H1 (cell line): ENCODE data around the gene EDEM2. TPM values are rescaled to one million over a fixed set of nuclear protein-coding genes. Genes with fewer than 3 reads are reported as not detected.

Experiments used
- CTCF ChIA-PET: fragments of 300-600 bp; sonication (Branson Sonifier 250); formaldehyde crosslinking; loops from one replicate; lab custom pipeline; 2021; ENCODE audit not compliant: partially characterized antibody; lab: Charles Lee
- POLR2A ChIA-PET: fragments of 300-600 bp; sonication (Branson Sonifier 250); formaldehyde crosslinking; loops from one replicate; lab custom pipeline; 2021; ENCODE audit warnings: inconsistent platforms; ENCODE audit not compliant: partially characterized antibody; lab: Charles Lee
- DNase-seq, 2 experiments: peaks; one replicate each; pipeline versions ENCODE4 v3.0.0 to v3.0.0-alpha.2; 2010 to 2022; ENCODE audit warnings: low spot score in 2 of 2, low read depth in 1 of 2, mixed read lengths in 1 of 2
- FAIRE-seq: peaks from 2 replicates; lab custom pipeline; 2011; peaks lifted over from hg19 to GRCh38; lab: Jason Lieb, UNC
- H2AFZ ChIP-seq: 2 replicates; pipeline ENCODE4 v1.8.1; 2012; ENCODE audit warnings: low read length, inconsistent platforms
- H2AK5ac ChIP-seq: 2 replicates; pipeline ENCODE4 v1.6.1; 2013; ENCODE audit warnings: low read depth, low read length
- H2BK120ac ChIP-seq: replicated peaks from 2 replicates; pipeline ENCODE3; 2013; ENCODE audit warnings: low read depth, low read length, inconsistent platforms
- H2BK12ac ChIP-seq: 2 replicates; pipeline ENCODE4 v1.6.1; 2013; ENCODE audit warnings: low read depth, low read length
- H2BK15ac ChIP-seq: 2 replicates; pipeline ENCODE4 v1.6.1; 2013; ENCODE audit warnings: low read length
- H2BK20ac ChIP-seq: 2 replicates; pipeline ENCODE4 v1.6.1; 2013; ENCODE audit warnings: low read length
- H2BK5ac ChIP-seq: 2 replicates; pipeline ENCODE4 v1.6.1; 2013; ENCODE audit warnings: low read depth, low read length
- H3K14ac ChIP-seq: 2 replicates; pipeline ENCODE4 v1.6.1; 2013; ENCODE audit warnings: inconsistent platforms; ENCODE audit not compliant: insufficient read length
- H3K18ac ChIP-seq: 2 replicates; pipeline ENCODE4 v1.6.1; 2013; ENCODE audit warnings: low read length; ENCODE audit errors: extremely low read depth
- H3K23ac ChIP-seq: 2 replicates; pipeline ENCODE4 v1.6.1; 2013; ENCODE audit warnings: inconsistent platforms; ENCODE audit not compliant: insufficient read length
- H3K23me2 ChIP-seq: 2 replicates; pipeline ENCODE4 v1.6.1; 2013; ENCODE audit warnings: low read depth, low read length
- H3K27ac ChIP-seq: 2 replicates; pipeline ENCODE4 v1.6.1; 2011; ENCODE audit warnings: low read depth, low read length, inconsistent platforms
- H3K27me3 ChIP-seq, 4 experiments: replicated peaks in 1 of 4; 1 replicate in 1 of 4; 2 replicates in 3 of 4; pipeline versions ENCODE4 v1.6.1 to v1.8.1; 2011 to 2013; ENCODE audit warnings: low read length in 3 of 4, mild to moderate bottlenecking in 3 of 4, inconsistent platforms in 2 of 4, mixed read lengths in 2 of 4, moderate library complexity in 1 of 4; ENCODE audit not compliant: control insufficient read depth in 3 of 4, insufficient read depth in 3 of 4; ENCODE audit errors: extremely low read depth in 1 of 4
- H3K36me3 ChIP-seq, 4 experiments: 2 replicates each; pipeline versions ENCODE4 v1.6.1 to v1.8.1; 2011 to 2013; ENCODE audit warnings: mild to moderate bottlenecking in 4 of 4, low read length in 3 of 4, moderate library complexity in 2 of 4, control low read depth in 1 of 4, inconsistent platforms in 1 of 4; ENCODE audit not compliant: insufficient read depth in 4 of 4, control insufficient read depth in 2 of 4
- H3K4ac ChIP-seq: replicated peaks from 2 replicates; pipeline ENCODE3; 2013; ENCODE audit warnings: low read length, low read depth, mixed read lengths, inconsistent platforms; ENCODE audit not compliant: insufficient read length
- H3K4me1 ChIP-seq, 4 experiments: replicated peaks in 1 of 4; 1 replicate in 1 of 4; 2 replicates in 3 of 4; pipeline versions ENCODE4 v1.6.1 to v1.8.1; 2011 to 2013; ENCODE audit warnings: low read length in 3 of 4, inconsistent platforms in 2 of 4, mixed read lengths in 1 of 4; ENCODE audit not compliant: insufficient read depth in 4 of 4, control insufficient read depth in 3 of 4
- H3K4me2 ChIP-seq, 2 experiments: 2 replicates each; pipeline versions ENCODE4 v1.6.1 to v1.8.1; 2011 to 2013; ENCODE audit warnings: low read depth in 2 of 2, low read length in 2 of 2, control low read depth in 1 of 2, inconsistent platforms in 1 of 2, mild to moderate bottlenecking in 1 of 2; ENCODE audit not compliant: insufficient read depth in 1 of 2
- H3K4me3 ChIP-seq, 4 experiments: fragments of 200-600, 300-600 bp in 1 of 4; sonication (generic), shearing (Covaris generic), sonication (Bioruptor Twin) in 1 of 4; 2 replicates each; pipeline versions ENCODE4 v1.5.1 to v1.8.1; 2011 to 2016; ENCODE audit warnings: low read length in 4 of 4, low read depth in 3 of 4, control low read depth in 2 of 4, inconsistent platforms in 2 of 4, mild to moderate bottlenecking in 2 of 4, mixed read lengths in 1 of 4, moderate library complexity in 1 of 4; ENCODE audit not compliant: insufficient read depth in 2 of 4; ENCODE audit errors: extremely low read depth in 1 of 4
- H3K56ac ChIP-seq: replicated peaks from 2 replicates; pipeline ENCODE3; 2013; ENCODE audit warnings: low read depth, mild to moderate bottlenecking, mixed read lengths, low read length, inconsistent platforms; ENCODE audit not compliant: insufficient read length
- H3K79me1 ChIP-seq: 2 replicates; pipeline ENCODE4 v1.6.1; 2013; ENCODE audit warnings: low read depth, low read length, control low read depth
- H3K79me2 ChIP-seq, 2 experiments: 2 replicates each; pipeline versions ENCODE4 v1.6.1 to v1.8.1; 2012 to 2013; ENCODE audit warnings: low read length in 2 of 2, mild to moderate bottlenecking in 2 of 2, inconsistent platforms in 1 of 2; ENCODE audit not compliant: insufficient read depth in 2 of 2, control insufficient read depth in 1 of 2
- H3K9ac ChIP-seq, 4 experiments: replicated peaks in 1 of 4; 1 replicate in 1 of 4; 2 replicates in 3 of 4; pipeline versions ENCODE4 v1.6.1 to v1.8.1; 2011 to 2013; ENCODE audit warnings: low read depth in 3 of 4, low read length in 3 of 4, control low read depth in 2 of 4, mild to moderate bottlenecking in 2 of 4, moderate library complexity in 2 of 4, inconsistent platforms in 1 of 4; ENCODE audit errors: extremely low read depth in 1 of 4
- H3K9me3 ChIP-seq, 2 experiments: 2 replicates each; pipeline versions ENCODE4 v1.6.1 to v1.8.1; 2012 to 2013; ENCODE audit warnings: mild to moderate bottlenecking in 2 of 2, moderate library complexity in 2 of 2, control low read depth in 1 of 2, inconsistent platforms in 1 of 2, low read depth in 1 of 2, low read length in 1 of 2, mixed read lengths in 1 of 2; ENCODE audit not compliant: insufficient read depth in 2 of 2
- H4K20me1 ChIP-seq, 2 experiments: replicated peaks in 1 of 2; 2 replicates each; pipeline versions ENCODE3 to v1.8.1; 2011 to 2013; ENCODE audit warnings: inconsistent platforms in 2 of 2, low read length in 2 of 2, mild to moderate bottlenecking in 1 of 2; ENCODE audit not compliant: insufficient read depth in 2 of 2, control insufficient read depth in 1 of 2
- H4K5ac ChIP-seq: 2 replicates; pipeline ENCODE4 v1.6.1; 2013; ENCODE audit warnings: low read length, low read depth, mixed read lengths, inconsistent platforms; ENCODE audit not compliant: insufficient read length
- H4K8ac ChIP-seq: 2 replicates; pipeline ENCODE4 v1.8.0; 2013; ENCODE audit warnings: mild to moderate bottlenecking, moderate library complexity, low read length, inconsistent platforms; ENCODE audit not compliant: insufficient read depth; ENCODE audit errors: extremely low read depth
- H4K91ac ChIP-seq: replicated peaks from 2 replicates; pipeline ENCODE3; 2013; ENCODE audit warnings: low read length, mixed read lengths, inconsistent platforms; ENCODE audit not compliant: insufficient read length
- BRCA1 ChIP-seq: IDR thresholded peaks from 2 replicates; pipeline ENCODE4 v1.6.1; 2012; ENCODE audit warnings: low read depth, low read length, improper control_type of control experiment
- GTF2F1 ChIP-seq: IDR thresholded peaks from 2 replicates; pipeline ENCODE4 v1.6.1; 2012; ENCODE audit warnings: low read depth, low read length, improper control_type of control experiment, borderline replicate concordance
- NANOG ChIP-seq: IDR thresholded peaks from 2 replicates; pipeline ENCODE4 v1.6.1; 2011; ENCODE audit warnings: low read length, low read depth, mild to moderate bottlenecking, inconsistent platforms; ENCODE audit not compliant: insufficient read depth, poor library complexity, severe bottlenecking
- NRF1 ChIP-seq: IDR thresholded peaks from 2 replicates; pipeline ENCODE4 v1.6.1; 2011; ENCODE audit warnings: mild to moderate bottlenecking, low read depth, low read length, improper control_type of control experiment
- PHF8 ChIP-seq: fragments of 200-600 bp; sonication (generic); conservative IDR thresholded peaks from 2 replicates; pipeline ENCODE4 v1.7.1; 2012; ENCODE audit warnings: low read depth, mild to moderate bottlenecking, inconsistent platforms, low read length, moderate library complexity
- SIRT6 ChIP-seq: IDR thresholded peaks from one replicate; pipeline ENCODE4 v1.7.1; 2012; ENCODE audit warnings: low read length, inconsistent platforms
- SP1 ChIP-seq: IDR thresholded peaks from 2 replicates; pipeline ENCODE4 v1.6.1; 2011; ENCODE audit warnings: low read depth, low read length
- SP2 ChIP-seq: IDR thresholded peaks from 2 replicates; pipeline ENCODE4 v1.6.1; 2012; ENCODE audit warnings: mild to moderate bottlenecking, low read length, inconsistent platforms
- SP4 ChIP-seq: IDR thresholded peaks from 2 replicates; pipeline ENCODE4 v1.6.1; 2012; ENCODE audit warnings: low read length, inconsistent platforms
- TEAD4 ChIP-seq: IDR thresholded peaks from 2 replicates; pipeline ENCODE4 v1.6.1; 2012; ENCODE audit warnings: low read depth, low read length, inconsistent platforms, mixed read lengths
- YY1 ChIP-seq: IDR thresholded peaks from 2 replicates; pipeline ENCODE4 v1.6.1; 2011; ENCODE audit warnings: low read depth, mild to moderate bottlenecking, low read length
- WGBS, 2 experiments: shearing (Covaris generic) in 1 of 2; methylation state at CpG; one replicate each; pipeline versions ENCODE4 v1.1.6 to v1.1.7; 2013 to 2015; ENCODE audit warnings: low lambda C conversion rate in 2 of 2, mixed read lengths in 2 of 2, inconsistent platforms in 1 of 2, low coverage in 1 of 2, missing lambda C conversion rate in 1 of 2; ENCODE audit not compliant: insufficient replicate concordance in 2 of 2, insufficient coverage in 1 of 2, insufficient read length in 1 of 2; ENCODE audit errors: extremely low coverage in 1 of 2, missing lambda C conversion rate in 1 of 2; 5-methylcytosine and 5-hydroxymethylcytosine counted together
- polyA plus RNA-seq, 7 experiments: library from polyadenylated mRNA; depleted of rRNA in 3 of 7; stranded (reverse) in 5 of 7; unstranded in 2 of 7; fragments of >200 nt in 5 of 7; fragments of 200-250 nt in 2 of 7; gene quantifications; 1 replicate in 5 of 7; 2 replicates in 1 of 7; 4 replicates in 1 of 7; pipeline versions ENCODE4 v1.2.1 to v1.2.3, GENCODE V29; 2011 to 2013; ENCODE audit warnings: missing spikeins in 2 of 7, mixed read lengths in 2 of 7
- total RNA-seq: library from RNA; stranded (reverse); fragmentation: NEBNext Ultra II Directional; extraction: Animal tissue kit (Norgen Biotek cat#: 25700); gene quantifications from 2 replicates; pipeline ENCODE4 v1.2.1, GENCODE V29; 2021
- TF ChIP-seq, protein P1 (sequence below), 3 experiments: IDR thresholded peaks; 1 replicate in 2 of 3; 2 replicates in 1 of 3; pipeline versions ENCODE4 v1.5.1 to v1.6.1; 2011; ENCODE audit warnings: low read length in 3 of 3, mild to moderate bottlenecking in 3 of 3, inconsistent platforms in 2 of 3, low read depth in 1 of 3, moderate library complexity in 1 of 3; ENCODE audit not compliant: insufficient read depth in 1 of 3; ENCODE audit errors: control extremely low read depth in 1 of 3

EDEM2 gene
- total and polyA plus RNA-seq, 2 of the 8 experiments (the other 6 are each of a cell fraction or from before 2014, with no cell fraction given): 15.2 to 19.6 TPM

DNA sequence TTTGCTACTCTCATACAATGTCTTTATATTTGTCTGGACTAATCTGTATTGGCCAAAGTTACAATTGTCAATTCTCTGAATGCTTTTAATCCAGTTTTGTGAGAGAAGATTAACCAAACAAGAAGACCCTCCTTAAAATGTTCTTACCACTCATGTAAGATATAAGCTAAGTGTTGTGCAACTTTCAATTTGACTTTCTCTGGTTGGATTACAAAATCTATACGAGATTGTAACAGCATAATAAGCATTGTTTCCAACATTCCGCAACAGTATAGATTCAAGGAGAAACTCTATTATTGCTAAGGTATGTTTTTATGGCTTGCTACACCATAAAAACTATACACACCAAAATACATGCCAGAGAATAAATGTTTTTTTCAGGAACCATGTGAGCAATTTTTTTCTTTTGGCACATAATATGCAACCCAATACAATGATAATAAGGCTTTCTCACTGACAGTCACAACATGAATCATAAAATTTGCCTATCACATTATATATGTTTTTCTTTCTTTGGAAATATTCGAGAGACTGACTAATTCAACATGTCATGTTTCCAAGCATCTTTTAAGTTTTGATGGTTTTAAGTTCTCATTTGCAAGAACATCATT lies 42.3 kb downstream of the EDEM2 start:
- Histone ChIP-seq H4K8ac (no peak overlapping the region), H3K4me3 (no peak overlapping the region), H3K27ac (no peak overlapping the region), H2AFZ (no peak overlapping the region), H2BK20ac (no peak overlapping the region), H3K9ac (no peak overlapping the region), H3K18ac (no peak overlapping the region), H3K27me3 (no peaks in the 10 kb centered on the region), H2AK5ac (no peak overlapping the region), H4K20me1 (no peaks in the 10 kb centered on the region), H2BK5ac (no peak overlapping the region), H3K4me2 (no peak overlapping the region), H3K9me3 (no peaks in the 10 kb centered on the region), H4K91ac (no peak overlapping the region), H3K4me1 (peaks cover 0 to 3% (median 0%) of the 10 kb centered on the region in 4 experiments; a peak in 1 of 7 replicates), H3K56ac (no peak overlapping the region), H3K14ac (no peak overlapping the region), H3K4ac (no peak overlapping the region), H2BK15ac (no peak overlapping the region), H2BK120ac (no peak overlapping the region), H3K36me3 (no peaks in the 10 kb centered on the region), H3K23ac (no peak overlapping the region), H3K23me2 (no peaks in the 10 kb centered on the region), H2BK12ac (no peak overlapping the region), H4K5ac (no peak overlapping the region), H3K79me2 (no peaks in the 10 kb centered on the region), H3K79me1 (no peaks in the 10 kb centered on the region)
- 82% methylated on average over 3 of the region's 3 CpGs; no CpG with 5 or more reads in 1 of the 2 experiments for WGBS, 2 experiments
- DNase-seq (no peak), FAIRE-seq (no peak)
- POLR2A ChIA-PET: no interaction called here
- CTCF ChIA-PET: interaction anchor here (0.6 to 1.0 kb wide), 2 partner anchors 38 to 400 kb away, joined by 3 to 5 read pairs; no protein-coding TSS in a partner anchor
- no peak for TF ChIP-seq NANOG
- TF ChIP-seq SP1: no peak
- TF ChIP-seq SIRT6: no peak
- no peak for TF ChIP-seq NRF1
- no peak for TF ChIP-seq BRCA1
- no peak for TF ChIP-seq SP4
- no peak for TF ChIP-seq PHF8
- no peak for TF ChIP-seq YY1
- no peak for TF ChIP-seq GTF2F1
- TF ChIP-seq TEAD4: no peak
- no peak for TF ChIP-seq SP2
- TF ChIP-seq, protein P1, sequence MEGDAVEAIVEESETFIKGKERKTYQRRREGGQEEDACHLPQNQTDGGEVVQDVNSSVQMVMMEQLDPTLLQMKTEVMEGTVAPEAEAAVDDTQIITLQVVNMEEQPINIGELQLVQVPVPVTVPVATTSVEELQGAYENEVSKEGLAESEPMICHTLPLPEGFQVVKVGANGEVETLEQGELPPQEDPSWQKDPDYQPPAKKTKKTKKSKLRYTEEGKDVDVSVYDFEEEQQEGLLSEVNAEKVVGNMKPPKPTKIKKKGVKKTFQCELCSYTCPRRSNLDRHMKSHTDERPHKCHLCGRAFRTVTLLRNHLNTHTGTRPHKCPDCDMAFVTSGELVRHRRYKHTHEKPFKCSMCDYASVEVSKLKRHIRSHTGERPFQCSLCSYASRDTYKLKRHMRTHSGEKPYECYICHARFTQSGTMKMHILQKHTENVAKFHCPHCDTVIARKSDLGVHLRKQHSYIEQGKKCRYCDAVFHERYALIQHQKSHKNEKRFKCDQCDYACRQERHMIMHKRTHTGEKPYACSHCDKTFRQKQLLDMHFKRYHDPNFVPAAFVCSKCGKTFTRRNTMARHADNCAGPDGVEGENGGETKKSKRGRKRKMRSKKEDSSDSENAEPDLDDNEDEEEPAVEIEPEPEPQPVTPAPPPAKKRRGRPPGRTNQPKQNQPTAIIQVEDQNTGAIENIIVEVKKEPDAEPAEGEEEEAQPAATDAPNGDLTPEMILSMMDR (IDR thresholded peaks at IDR 0.05; ENCODE audit: control extremely low read depth in 1 of 3, insufficient read depth in 1 of 3, low read depth in 1 of 3, low read length in 3 of 3): no peak
